HepG2 (cell line): ENCODE results near the gene TBC1D16. TPM values are rescaled to one million over a fixed set of nuclear protein-coding genes. Genes with fewer than 3 reads are reported as not detected.

Experiments
- ATF4 ChIP-seq, 2 experiments: fragments of 450-650 bp in 1 of 2; sonication (generic) in 1 of 2; formaldehyde crosslinking; IDR thresholded peaks; 2 replicates each; pipeline versions ENCODE4 v1.5.0 to v1.8.0; 2020 to 2022; ENCODE audit warnings: mild to moderate bottlenecking in 1 of 2, missing genetic modification reagents in 1 of 2
- ATF6 ChIP-seq: sonication (generic); formaldehyde crosslinking; conservative IDR thresholded peaks from 2 replicates; pipeline ENCODE4 v1.4.0; 2020; ENCODE audit warnings: missing genetic modification reagents
- GLI4 ChIP-seq: sonication (generic); formaldehyde crosslinking; IDR thresholded peaks from 2 replicates; pipeline ENCODE4 v1.5.1; 2020; ENCODE audit warnings: missing genetic modification reagents, mild to moderate bottlenecking, moderate library complexity, borderline replicate concordance
- GTF2F1 ChIP-seq: fragments of 150-350 bp; IDR thresholded peaks from 2 replicates; pipeline ENCODE4 v1.6.1; 2014; ENCODE audit warnings: low read length
- HBP1 ChIP-seq: IDR thresholded peaks from 2 replicates; pipeline ENCODE4 v1.6.1; 2016; ENCODE audit warnings: low read depth, control low read depth
- HDAC2 ChIP-seq: sonication (generic); formaldehyde crosslinking; IDR thresholded peaks from 2 replicates; pipeline ENCODE4 v1.4.0; 2020; ENCODE audit warnings: missing genetic modification reagents
- KDM6A ChIP-seq: IDR thresholded peaks from 2 replicates; pipeline ENCODE4 v1.6.1; 2016; ENCODE audit warnings: low read depth
- MTF1 ChIP-seq: sonication (generic); formaldehyde crosslinking; IDR thresholded peaks from 2 replicates; pipeline ENCODE4 v1.5.0; 2020; ENCODE audit warnings: missing genetic modification reagents
- NCOA5 ChIP-seq: sonication (generic); formaldehyde crosslinking; IDR thresholded peaks from 2 replicates; pipeline ENCODE4 v1.4.0; 2020; ENCODE audit warnings: missing genetic modification reagents
- NFRKB ChIP-seq: fragments of 450-650 bp; IDR thresholded peaks from 2 replicates; pipeline ENCODE4 v1.6.1; 2017
- NR2C2 ChIP-seq: sonication (generic); formaldehyde crosslinking; IDR thresholded peaks from 2 replicates; pipeline ENCODE4 v1.4.0; 2020; ENCODE audit warnings: missing genetic modification reagents, mild to moderate bottlenecking, moderate library complexity, borderline replicate concordance
- RAD51 ChIP-seq: fragments of 450-650 bp; IDR thresholded peaks from 2 replicates; pipeline ENCODE4 v1.6.1; 2016; ENCODE audit warnings: borderline replicate concordance
- RBM39 ChIP-seq: fragments of 200-400 bp; formaldehyde crosslinking; IDR thresholded peaks from one replicate; pipeline ENCODE4 v1.6.1; 2018; ENCODE audit warnings: antibody characterized with exemption, mild to moderate bottlenecking, low read depth, low read length; ENCODE audit not compliant: poor library complexity, severe bottlenecking
- RFX5 ChIP-seq: IDR thresholded peaks from 2 replicates; pipeline ENCODE4 v1.6.1; 2011; ENCODE audit warnings: low read depth, low read length, improper control_type of control experiment
- SIN3B ChIP-seq: fragments of 150-350 bp; IDR thresholded peaks from 2 replicates; pipeline ENCODE4 v1.6.1; 2014; ENCODE audit warnings: low read length
- SOX13 ChIP-seq, 3 experiments: fragments of 450-650 bp in 1 of 3; sonication (generic) in 1 of 3; formaldehyde crosslinking in 1 of 3; IDR thresholded peaks in 2 of 3; conservative IDR thresholded peaks in 1 of 3; 2 replicates each; pipeline versions ENCODE4 v1.5.0 to v1.6.1; 2016 to 2020; ENCODE audit warnings: antibody characterized with exemption in 1 of 3, mild to moderate bottlenecking in 1 of 3, missing compliant biosample characterization in 1 of 3, missing genetic modification reagents in 1 of 3, moderate library complexity in 1 of 3
- SP1 ChIP-seq, 2 experiments: fragments of 450-650 bp in 1 of 2; sonication (generic) in 1 of 2; formaldehyde crosslinking in 1 of 2; IDR thresholded peaks; 2 replicates each; pipeline versions ENCODE4 v1.4.0 to v1.6.1; 2016 to 2020; ENCODE audit warnings: missing genetic modification reagents in 1 of 2
- U2AF2 ChIP-seq: fragments of 200-400 bp; formaldehyde crosslinking; IDR thresholded peaks from 2 replicates; pipeline ENCODE4 v1.6.1; 2017; ENCODE audit warnings: low read depth, mild to moderate bottlenecking, low read length
- YY1 ChIP-seq: IDR thresholded peaks from 2 replicates; pipeline ENCODE4 v1.6.1; 2011; ENCODE audit warnings: low read length, low read depth, moderate library complexity, mild to moderate bottlenecking; ENCODE audit not compliant: insufficient read depth, insufficient replicate concordance
- ZBTB10 ChIP-seq: sonication (generic); formaldehyde crosslinking; IDR thresholded peaks from 2 replicates; pipeline ENCODE4 v1.4.0; 2020; ENCODE audit warnings: missing genetic modification reagents, borderline replicate concordance
- ZNF20 ChIP-seq: sonication (generic); formaldehyde crosslinking; IDR thresholded peaks from 2 replicates; pipeline ENCODE4 v1.4.0; 2020; ENCODE audit warnings: mild to moderate bottlenecking, moderate library complexity, missing genetic modification reagents
- ZNF253 ChIP-seq: sonication (generic); formaldehyde crosslinking; IDR thresholded peaks from 2 replicates; pipeline ENCODE4 v1.8.0; 2022; ENCODE audit warnings: mild to moderate bottlenecking, missing genetic modification reagents, borderline replicate concordance
- ZNF598 ChIP-seq: sonication (generic); formaldehyde crosslinking; IDR thresholded peaks from 2 replicates; pipeline ENCODE4 v1.5.1; 2020; ENCODE audit warnings: mild to moderate bottlenecking, missing genetic modification reagents, borderline replicate concordance
- ZNF841 ChIP-seq: sonication (generic); formaldehyde crosslinking; IDR thresholded peaks from 2 replicates; pipeline ENCODE4 v1.8.1; 2023; ENCODE audit warnings: missing genetic modification reagents, borderline replicate concordance
- polyA plus RNA-seq, 8 experiments: library from polyadenylated mRNA; depleted of rRNA in 3 of 8; stranded (reverse) in 7 of 8; unstranded in 1 of 8; fragments of >200 nt; fragmentation: Illumina TruSeq in 4 of 8; extraction: Trizol in 4 of 8; gene quantifications; 2 replicates each; pipeline versions ENCODE4 v1.2.1 to v1.2.3, GENCODE V29; 2011 to 2016; ENCODE audit warnings: low read depth in 4 of 8, missing spikeins in 1 of 8, mixed read lengths in 1 of 8; ENCODE audit not compliant: insufficient read depth in 1 of 8
- total RNA-seq, 5 experiments: library from RNA; depleted of rRNA; stranded (reverse); fragments of >200 nt; fragmentation: Illumina TruSeq; extraction: Trizol; gene quantifications; 2 replicates each; pipeline ENCODE4 v1.2.3, GENCODE V29; 2016; ENCODE audit warnings: low read depth in 1 of 5

The TBC1D16 gene
- total and polyA plus RNA-seq, 2 of the 13 experiments (the other 11 are each of a cell fraction or from before 2014, with no cell fraction given), result 14.9 to 24.9 TPM

- TF ChIP-seq ATF6 (CRISPR knock-in tag) (no peak), ZBTB10 (CRISPR knock-in tag) (peak; percentile 77; the same call in 1 of the 2 replicates), ATF4 (CRISPR knock-in tag; IDR thresholded peaks at IDR 0.05) (peak in 1 of 2 experiments; percentile 59; a peak in 2 of 4 replicates), U2AF2 (no peak), RFX5 (no peak), ZNF841 (CRISPR knock-in tag) (no peak), HBP1 (CRISPR knock-in tag) (no peak), GTF2F1 (no peak), ZNF598 (CRISPR knock-in tag) (no peak), SP1 (IDR thresholded peaks at IDR 0.05) (no peak), SP1 (CRISPR knock-in tag; IDR thresholded peaks at IDR 0.05) (peak; percentile 49; the same call in 1 of the 2 replicates), GLI4 (CRISPR knock-in tag) (no peak), SIN3B (no peak; the same call in 1 of the 2 replicates), ZNF20 (CRISPR knock-in tag) (no peak), NFRKB (no peak), HDAC2 (CRISPR knock-in tag) (peak; percentile 87), RBM39 (no peak), SOX13 (IDR thresholded peaks at IDR 0.05) (no peak), SOX13 (CRISPR knock-in tag; conservative IDR thresholded peaks at IDR 0.05 in 1 of 2, IDR thresholded peaks at IDR 0.05 in 1 of 2) (peak in 1 of 2 experiments; percentile 80; a peak in 2 of 4 replicates), ZNF253 (no peak), MTF1 (CRISPR knock-in tag) (no peak), NR2C2 (CRISPR knock-in tag) (peak; percentile 92), KDM6A (no peak), RAD51 (no peak), YY1 (peak; percentile 39), NCOA5 (CRISPR knock-in tag) (no peak)
Observed at GRCh38 chr17:79905832-79906231, 129.8 kb downstream of the TBC1D16 start (continued).
